ENCODE data around the gene C16orf87. TPM values are rescaled to one million over a fixed set of nuclear protein-coding genes. Genes with fewer than 3 reads are reported as not detected.

C16orf87 gene
- total RNA-seq, 1 donor from 2014 or later = 18.9 TPM

GRCh38 chr16:46801428-46802049, 29.4 kb downstream of the C16orf87 start:
- intact Hi-C loops (cut with micrococcal nuclease) = no loop called here

DNA sequence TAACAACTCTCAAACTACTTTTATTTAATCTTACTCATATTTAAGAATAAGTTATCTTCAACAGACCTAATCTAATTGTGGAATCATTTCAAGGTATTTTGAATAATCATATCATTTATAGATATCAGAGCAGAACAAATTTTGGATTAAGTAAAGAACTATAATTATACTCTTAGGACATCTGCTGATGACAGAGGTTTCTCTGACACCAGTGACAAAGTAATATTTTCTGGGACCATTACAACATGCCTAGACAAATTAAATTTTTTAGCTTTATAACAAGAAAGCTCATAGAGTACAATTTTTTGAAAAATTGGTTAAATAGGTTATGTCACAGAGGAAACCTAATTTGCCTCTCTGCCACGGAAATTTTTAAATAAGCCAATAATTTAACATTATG, 30.5 kb downstream of the C16orf87 start:
- intact Hi-C loops (cut with micrococcal nuclease) = loop anchor here (1.0 kb wide), 1 partner anchor 29 kb away; no protein-coding TSS in a partner anchor

GRCh38 chr16:46797501-46797900, 33.5 kb downstream of the C16orf87 start:
- intact Hi-C loops (cut with micrococcal nuclease) = loop anchor here (10.0 kb wide), 1 partner anchor 1587 kb away; the partner anchor contains the start of gene SIAH1

- intact Hi-C loops (cut with micrococcal nuclease) = loop anchor here (10.0 kb wide), 1 partner anchor 1588 kb away; the partner anchor contains the start of gene SIAH1
Observed at GRCh38 chr16:46796764-46797269, 34.2 kb downstream of the C16orf87 start.

DNA sequence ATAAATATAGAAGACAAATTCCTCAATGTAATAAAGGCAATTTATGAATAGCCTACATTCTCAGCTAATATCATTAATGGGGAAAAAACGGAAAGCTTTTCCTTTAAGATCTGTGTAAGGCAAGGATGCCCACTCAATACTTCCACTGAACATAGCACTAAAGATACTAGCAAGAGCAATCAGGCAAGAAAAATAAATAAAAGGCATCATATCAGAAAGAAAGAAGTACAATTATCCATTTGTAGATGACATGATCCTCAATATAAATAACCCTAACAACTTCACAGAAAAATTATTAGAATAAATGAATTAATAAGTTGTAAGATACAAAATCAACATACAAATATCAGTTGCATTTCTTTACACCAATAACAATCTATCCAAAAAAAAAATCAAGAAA, 37.1 kb downstream of the C16orf87 start:
- intact Hi-C loops (cut with micrococcal nuclease) = loop anchor here (10.0 kb wide), 1 partner anchor 1591 kb away; the partner anchor contains the start of gene SIAH1

- intact Hi-C loops (cut with micrococcal nuclease) = loop anchor here (1.0 to 10.0 kb wide), 3 partner anchors 101 to 1594 kb away; partner anchors contain the start of genes ORC6, SIAH1 and VPS35
Observed at GRCh38 chr16:46790599-46791270, 40.2 kb downstream of the C16orf87 start.

GRCh38 chr16:46789499-46790414, 41.2 kb downstream of the C16orf87 start:
- intact Hi-C loops (cut with micrococcal nuclease) = loop anchor here (1.0 to 10.0 kb wide), 6 partner anchors 42 to 1595 kb away; partner anchors contain the start of genes C16orf87, GPT2, ITFG1 and ORC6

- intact Hi-C loops (cut with micrococcal nuclease) = loop anchor here (1.0 to 10.0 kb wide), 3 partner anchors 42 to 676 kb away; partner anchors contain the start of genes C16orf87, GPT2, ITFG1 and PHKB
Observed at GRCh38 chr16:46788891-46789474, 42.0 kb downstream of the C16orf87 start.

DNA sequence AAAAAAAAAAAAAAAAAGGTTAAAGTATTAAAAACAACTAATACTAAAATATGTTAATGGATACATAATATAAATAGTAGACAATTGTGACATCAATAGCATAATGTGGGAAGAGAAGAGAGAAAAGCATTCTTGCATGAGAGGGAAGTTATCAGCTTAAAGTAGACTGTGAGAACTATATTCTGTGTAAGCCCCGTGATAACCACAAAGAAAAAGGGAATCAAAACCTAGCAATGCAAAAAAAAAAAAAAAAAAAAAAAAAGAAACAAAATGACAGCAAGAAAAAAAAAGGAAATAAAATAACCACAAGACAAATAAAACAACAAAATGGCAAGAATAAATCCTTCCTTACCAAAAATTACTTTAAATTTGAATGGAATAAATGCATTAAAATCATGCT, 43.1 kb downstream of the C16orf87 start:
- intact Hi-C loops (cut with micrococcal nuclease) = loop anchor here (10.0 kb wide), 1 partner anchor 677 kb away; the partner anchor contains the start of genes ITFG1 and PHKB

DNA sequence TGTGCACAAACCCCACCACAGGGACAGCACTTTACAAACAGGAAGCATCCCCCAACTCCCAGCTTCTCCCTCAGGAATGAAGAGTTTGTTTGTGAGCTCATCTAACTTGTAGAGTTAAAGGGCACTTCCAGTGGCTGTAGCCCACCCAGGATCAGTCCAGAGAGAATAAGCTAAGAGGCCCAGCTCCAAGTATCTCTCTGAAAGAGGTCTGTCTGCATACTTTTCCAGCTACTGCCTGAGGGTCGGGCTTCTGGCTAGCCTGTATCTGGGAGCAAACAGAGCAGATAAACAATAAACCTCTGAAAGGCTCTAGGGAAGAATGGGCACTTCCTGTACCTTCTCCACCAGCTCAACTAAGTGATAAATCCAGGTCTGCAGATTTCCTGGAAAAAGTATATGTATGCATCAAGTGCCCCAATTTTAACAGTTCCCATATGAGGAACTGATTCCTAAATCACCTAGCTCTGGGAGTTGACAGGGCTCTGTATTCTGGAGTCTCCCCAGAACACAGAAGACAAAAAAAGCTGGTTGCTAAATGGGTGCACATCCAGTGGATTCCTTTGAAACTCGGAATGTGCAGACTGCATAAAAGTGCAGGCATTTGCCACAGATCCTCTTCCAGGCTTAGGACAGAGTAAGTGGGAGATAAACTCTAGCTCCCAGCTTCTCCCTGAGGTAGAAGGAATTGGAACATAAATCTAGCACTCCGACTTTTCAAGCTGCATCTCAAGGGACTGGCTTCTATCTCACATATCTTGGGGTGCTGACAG, 45.7 kb downstream of the C16orf87 start:
- intact Hi-C loops (cut with micrococcal nuclease) = loop anchor here (10.0 kb wide), 1 partner anchor 680 kb away; the partner anchor contains the start of genes ITFG1 and PHKB

DNA sequence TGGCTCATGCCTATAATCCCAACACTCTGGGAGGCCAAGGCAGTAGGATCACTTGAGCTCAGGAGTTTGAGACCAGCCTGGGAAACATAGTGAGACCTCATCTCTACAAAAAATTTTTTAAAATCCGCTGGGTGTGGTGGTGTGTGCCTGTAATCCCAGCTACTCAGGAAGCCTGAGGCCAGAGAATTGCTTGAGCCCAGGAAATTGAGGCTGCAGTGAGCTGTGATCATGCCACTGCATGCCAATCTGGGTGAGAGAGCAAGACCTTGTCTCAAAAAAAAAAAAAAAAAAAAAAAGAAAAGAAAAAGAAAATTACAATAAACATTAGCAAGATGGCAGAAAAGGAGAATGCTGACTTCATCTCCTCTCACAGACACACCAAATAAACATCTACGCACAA, 46.4 kb downstream of the C16orf87 start:
- intact Hi-C loops (cut with micrococcal nuclease) = loop anchor here (10.0 kb wide), 1 partner anchor 680 kb away; the partner anchor contains the start of genes ITFG1 and PHKB

DNA sequence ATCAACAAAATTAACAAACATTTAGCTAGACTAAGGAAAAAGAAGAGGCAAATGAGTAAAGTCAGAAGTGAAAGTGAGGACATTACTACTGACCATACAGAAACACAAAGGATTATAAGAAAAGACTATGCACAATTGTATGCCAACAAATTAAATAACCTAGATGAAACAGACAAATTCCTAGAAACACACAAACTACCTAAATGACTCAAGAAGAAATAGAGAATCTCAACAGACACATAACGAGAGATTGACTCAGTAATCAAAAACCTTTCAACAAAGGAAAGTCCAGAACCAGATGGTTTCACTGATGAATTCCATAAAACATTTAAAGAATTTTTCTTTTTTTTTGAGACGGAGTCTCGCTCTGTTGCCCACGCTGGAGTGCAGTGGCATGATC, 47.2 kb downstream of the C16orf87 start:
- intact Hi-C loops (cut with micrococcal nuclease) = loop anchor here (10.0 kb wide), 1 partner anchor 681 kb away; the partner anchor contains the start of genes ITFG1 and PHKB

DNA sequence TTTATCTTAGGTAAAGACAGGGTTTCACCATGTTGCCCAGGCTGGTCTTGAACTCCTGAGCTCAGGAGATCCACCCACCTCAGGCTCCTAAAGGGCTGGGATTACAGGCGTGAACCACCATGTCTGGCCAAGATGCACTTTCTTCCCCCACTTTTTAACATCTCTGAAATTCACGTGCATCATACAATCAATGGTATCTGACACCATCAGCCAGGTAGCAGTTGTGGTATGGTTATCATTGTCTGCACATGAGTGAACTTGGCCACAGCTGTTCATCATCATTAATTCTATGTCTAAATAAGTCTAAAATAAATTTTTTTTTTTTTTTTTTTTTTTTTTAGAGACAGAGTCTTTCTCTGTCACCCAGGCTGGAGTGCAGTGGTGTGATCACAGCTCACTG, 48.7 kb downstream of the C16orf87 start:
- intact Hi-C loops (cut with micrococcal nuclease) = loop anchor here (10.0 kb wide), 1 partner anchor 682 kb away; the partner anchor contains the start of genes ITFG1 and PHKB

GRCh38 chr16:46777804-46778203, 53.2 kb downstream of the C16orf87 start:
- intact Hi-C loops (cut with micrococcal nuclease) = no loop called here

GRCh38 chr16:46775214-46775613, 55.8 kb downstream of the C16orf87 start:
- intact Hi-C loops (cut with micrococcal nuclease) = no loop called here

GRCh38 chr16:46774743-46775177, 56.2 kb downstream of the C16orf87 start:
- intact Hi-C loops (cut with micrococcal nuclease) = no loop called here

DNA sequence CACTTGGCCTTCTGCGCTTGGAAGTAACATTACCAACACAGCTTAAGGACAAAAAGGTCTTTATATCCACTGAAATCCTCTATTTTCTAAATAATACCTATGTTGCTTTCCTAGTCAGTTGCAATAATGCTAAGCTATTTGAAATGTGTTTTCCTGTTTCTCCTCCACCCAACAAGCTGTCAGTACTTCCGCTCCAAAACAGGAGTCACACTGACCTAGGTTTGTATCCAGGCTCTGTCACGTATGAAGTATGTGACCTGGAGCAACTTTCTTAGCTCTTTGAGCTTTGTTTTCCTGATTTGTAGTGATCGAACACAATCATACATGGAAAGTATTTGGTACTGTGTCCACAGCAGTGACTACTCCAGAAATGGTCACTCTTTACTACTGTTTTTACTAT, 58.5 kb downstream of the C16orf87 start:
- intact Hi-C loops (cut with micrococcal nuclease) = no loop called here

DNA sequence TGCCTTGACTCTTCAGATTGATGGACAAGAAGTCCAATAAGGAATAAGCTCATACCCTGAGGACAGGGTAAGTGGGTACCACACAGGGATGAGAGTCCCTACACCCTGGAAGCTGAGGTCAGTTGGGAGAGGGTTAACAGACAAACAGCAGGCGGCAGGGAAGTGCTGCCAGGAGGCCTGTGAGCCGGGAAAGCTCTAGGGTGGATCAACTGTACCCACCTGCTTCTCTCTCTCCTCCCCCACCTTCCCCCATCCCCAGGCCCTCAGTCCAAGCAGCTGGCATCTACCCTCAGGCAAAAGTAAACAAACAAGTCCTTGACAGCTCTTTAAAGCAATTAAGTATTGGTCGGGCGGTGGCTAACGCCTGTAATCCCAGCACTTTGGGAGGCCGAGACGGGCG, 62.2 kb downstream of the C16orf87 start:
- intact Hi-C loops (cut with micrococcal nuclease) = no loop called here

DNA sequence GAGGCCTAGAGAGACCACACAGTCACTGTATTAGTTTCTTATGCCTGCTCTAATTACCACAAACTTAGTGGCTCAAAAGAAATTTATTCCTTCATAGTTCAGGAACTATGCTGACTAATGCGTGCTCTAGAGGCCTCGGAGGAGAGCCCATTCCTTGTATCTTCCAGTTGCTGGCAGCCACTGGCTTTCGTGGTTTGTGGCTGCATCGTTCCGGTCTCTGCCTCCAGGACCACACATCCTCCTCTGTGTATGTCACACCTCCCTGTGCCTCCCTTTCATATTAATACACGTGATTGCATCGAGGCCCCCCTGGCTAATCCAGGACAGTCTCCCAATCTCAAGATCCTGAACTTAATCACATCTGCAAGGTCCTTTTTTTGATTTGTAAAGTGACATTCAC, 65.9 kb downstream of the C16orf87 start:
- intact Hi-C loops (cut with micrococcal nuclease) = no loop called here
